ENCODE measurements around the gene ZNF155. TPM values are rescaled to one million over a fixed set of nuclear protein-coding genes. Genes with fewer than 3 reads are reported as not detected.

Gene ZNF155
- total and polyA plus RNA-seq, 11 donors = 4.0 to 7.7 (median 6.3) TPM

DNA sequence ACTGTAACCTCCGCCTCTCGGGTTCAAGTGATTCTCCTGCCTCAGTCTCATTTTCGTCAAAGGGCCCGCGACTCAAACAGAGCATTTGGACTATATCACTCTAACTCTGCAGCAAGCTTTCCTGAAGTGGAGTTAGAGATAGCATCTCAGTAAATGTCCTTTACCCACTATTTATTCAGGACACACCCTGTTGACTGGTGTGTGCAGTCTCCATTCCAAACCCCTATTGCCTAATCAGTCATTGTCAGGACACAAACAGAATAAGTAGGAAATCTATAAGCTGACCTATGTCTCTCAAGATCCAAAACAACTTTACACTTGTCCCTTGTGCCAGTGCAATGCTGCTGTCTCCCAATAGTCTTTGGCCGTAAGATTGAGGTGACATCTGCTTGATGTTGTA lies 42.6 kb downstream of the ZNF155 start:
- no peak for TF ChIP-seq POLR2A (IDR thresholded peaks at IDR 0.05)
- TF ChIP-seq, protein P1, sequence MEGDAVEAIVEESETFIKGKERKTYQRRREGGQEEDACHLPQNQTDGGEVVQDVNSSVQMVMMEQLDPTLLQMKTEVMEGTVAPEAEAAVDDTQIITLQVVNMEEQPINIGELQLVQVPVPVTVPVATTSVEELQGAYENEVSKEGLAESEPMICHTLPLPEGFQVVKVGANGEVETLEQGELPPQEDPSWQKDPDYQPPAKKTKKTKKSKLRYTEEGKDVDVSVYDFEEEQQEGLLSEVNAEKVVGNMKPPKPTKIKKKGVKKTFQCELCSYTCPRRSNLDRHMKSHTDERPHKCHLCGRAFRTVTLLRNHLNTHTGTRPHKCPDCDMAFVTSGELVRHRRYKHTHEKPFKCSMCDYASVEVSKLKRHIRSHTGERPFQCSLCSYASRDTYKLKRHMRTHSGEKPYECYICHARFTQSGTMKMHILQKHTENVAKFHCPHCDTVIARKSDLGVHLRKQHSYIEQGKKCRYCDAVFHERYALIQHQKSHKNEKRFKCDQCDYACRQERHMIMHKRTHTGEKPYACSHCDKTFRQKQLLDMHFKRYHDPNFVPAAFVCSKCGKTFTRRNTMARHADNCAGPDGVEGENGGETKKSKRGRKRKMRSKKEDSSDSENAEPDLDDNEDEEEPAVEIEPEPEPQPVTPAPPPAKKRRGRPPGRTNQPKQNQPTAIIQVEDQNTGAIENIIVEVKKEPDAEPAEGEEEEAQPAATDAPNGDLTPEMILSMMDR (IDR thresholded peaks at IDR 0.05) = no peak
- H3K36me3 ChIP-seq = peaks cover 2 to 51% (median 50%) of the 10 kb centered on the region in 9 donors
- peaks cover 0 to 48% (median 33%) of the 10 kb centered on the region in 12 donors for H3K9me3 ChIP-seq
- H3K27ac ChIP-seq = no peak overlapping the region
- no peaks in the 10 kb centered on the region for H3K27me3 ChIP-seq
- DNase-seq (no peak), ATAC-seq (no peak)
- intact Hi-C loops (cut with DNase I) = no loop called here
- peaks cover 0 to 9% (median 4%) of the 10 kb centered on the region in 12 donors for H3K4me1 ChIP-seq
- WGBS, 4 donors = 95 to 99% (median 97%) methylated on average over 6 of the region's 6 CpGs
- H3K4me3 ChIP-seq = no peak overlapping the region

- TF ChIP-seq, protein P1 (IDR thresholded peaks at IDR 0.05) = no peak
- no peak for TF ChIP-seq POLR2A (IDR thresholded peaks at IDR 0.05)
- no peak for DNase-seq
These were observed 48.1 kb downstream of the ZNF155 start for GRCh38 chr19:44032001-44032610.

GRCh38 chr19:44042147-44042546 lies 58.2 kb downstream of the ZNF155 start:
- no peak overlapping the region for H3K4me3 ChIP-seq
- WGBS, 4 donors = 72 to 82% (median 80%) methylated on average over 2 of the region's 2 CpGs
- no peak for TF ChIP-seq POLR2A (IDR thresholded peaks at IDR 0.05)
- TF ChIP-seq, protein P1 (IDR thresholded peaks at IDR 0.05) = no peak
- H3K27me3 ChIP-seq = peaks cover 0 to 28% (median 0%) of the 10 kb centered on the region in 9 donors
- no peak overlapping the region for H3K27ac ChIP-seq
- intact Hi-C loops (cut with DNase I) = no loop called here
- DNase-seq (no peak), ATAC-seq (no peak)
- H3K4me1 ChIP-seq = no peaks in the 10 kb centered on the region
- peaks cover 0 to 56% (median 11%) of the 10 kb centered on the region in 12 donors for H3K9me3 ChIP-seq
- H3K36me3 ChIP-seq = no peaks in the 10 kb centered on the region

More at GRCh38 chr19:44032001-44032610, 48.1 kb downstream of the ZNF155 start:
- peaks cover 0 to 100% (median 75%) of the 10 kb centered on the region in 12 donors for H3K9me3 ChIP-seq
- H3K27ac ChIP-seq = no peak overlapping the region
- H3K4me3 ChIP-seq = no peak overlapping the region
- intact Hi-C loops (cut with DNase I) = no loop called here
- WGBS, 4 donors = 92 to 96% (median 94%) methylated on average over 1 of the region's 1 CpG
- ATAC-seq = no peak
- no peaks in the 10 kb centered on the region for H3K4me1 ChIP-seq
- no peaks in the 10 kb centered on the region for H3K27me3 ChIP-seq
- H3K36me3 ChIP-seq = peaks cover 13 to 65% (median 57%) of the 10 kb centered on the region in 9 donors

Other genes with a start within 250 kb of the ZNF155 start
- gene SMG9, start 229.2 kb upstream of the ZNF155 start, total RNA-seq = 10 to 100 TPM in 6 of 9 donors, 1 to 10 TPM in 3; 5.8 to 27.7 (median 14.6) TPM
- 10 to 100 TPM; 15.6 to 19.9 TPM for gene SMG9, start 229.2 kb upstream of the ZNF155 start, polyA plus RNA-seq
- 1 to 10 TPM in 2 of 9 donors, under 1 TPM in 7; 0.15 to 3.7 (median 0.63) TPM for gene KCNN4, start 203.2 kb upstream of the ZNF155 start, total RNA-seq
- gene KCNN4, start 203.2 kb upstream of the ZNF155 start, polyA plus RNA-seq = 1 to 10 TPM in 1 of 2 donors, under 1 TPM in 1; 0.46 to 1.1 TPM
- gene LYPD5, start 181.7 kb upstream of the ZNF155 start, total RNA-seq = 1 to 10 TPM in 8 of 9 donors, under 1 TPM in 1; 0.37 to 7.9 (median 1.4) TPM
- gene LYPD5, start 181.7 kb upstream of the ZNF155 start, polyA plus RNA-seq = 1 to 10 TPM in 1 of 2 donors, under 1 TPM in 1; 0.34 to 1.9 TPM
- 10 to 100 TPM in 6 of 9 donors, 1 to 10 TPM in 3; 4.6 to 13.4 (median 11.9) TPM for gene ZNF283, start 156.9 kb upstream of the ZNF155 start, total RNA-seq
- 1 to 10 TPM; 4.8 to 5.0 TPM for gene ZNF283, start 156.9 kb upstream of the ZNF155 start, polyA plus RNA-seq
- gene ZNF404, start 100.2 kb upstream of the ZNF155 start, total RNA-seq = 1 to 10 TPM; 2.3 to 7.6 (median 6.1) TPM
- gene ZNF404, start 100.2 kb upstream of the ZNF155 start, polyA plus RNA-seq = 10 to 100 TPM in 1 of 2 donors, 1 to 10 TPM in 1; 5.6 to 18.7 TPM
- gene ZNF45, start 48.9 kb upstream of the ZNF155 start, total RNA-seq = 1 to 10 TPM; 4.0 to 9.9 (median 7.2) TPM
- gene ZNF45, start 48.9 kb upstream of the ZNF155 start, polyA plus RNA-seq = 1 to 10 TPM; 2.4 to 5.4 TPM
- gene ZNF221, start 33.0 kb upstream of the ZNF155 start, total RNA-seq = 1 to 10 TPM; 2.6 to 6.7 (median 3.9) TPM
- 1 to 10 TPM; 2.4 to 2.9 TPM for gene ZNF221, start 33.0 kb upstream of the ZNF155 start, polyA plus RNA-seq
- 1 to 10 TPM; 1.7 to 4.3 (median 2.5) TPM for gene ZNF230, start 18.8 kb downstream of the ZNF155 start, total RNA-seq
- 1 to 10 TPM; 1.8 to 1.9 TPM for gene ZNF230, start 18.8 kb downstream of the ZNF155 start, polyA plus RNA-seq
- 1 to 10 TPM; 2.3 to 5.0 (median 3.9) TPM for gene ZNF222, start 41.2 kb downstream of the ZNF155 start, total RNA-seq
- gene ZNF222, start 41.2 kb downstream of the ZNF155 start, polyA plus RNA-seq = 1 to 10 TPM; 2.1 to 7.7 TPM
- gene ZNF223, start 67.8 kb downstream of the ZNF155 start, total RNA-seq = 1 to 10 TPM; 1.7 to 5.1 (median 3.2) TPM
- gene ZNF223, start 67.8 kb downstream of the ZNF155 start, polyA plus RNA-seq = 1 to 10 TPM; 2.6 to 4.5 TPM
- 1 to 10 TPM; 1.2 to 2.7 (median 1.8) TPM for gene ZNF284, start 88.0 kb downstream of the ZNF155 start, total RNA-seq
- gene ZNF284, start 88.0 kb downstream of the ZNF155 start, polyA plus RNA-seq = 1 to 10 TPM; 1.1 TPM
- gene ZNF224, start 110.2 kb downstream of the ZNF155 start, total RNA-seq = 10 to 100 TPM in 8 of 9 donors, 1 to 10 TPM in 1; 9.9 to 17.7 (median 13.0) TPM
- gene ZNF224, start 110.2 kb downstream of the ZNF155 start, polyA plus RNA-seq = 10 to 100 TPM in 1 of 2 donors, 1 to 10 TPM in 1; 7.1 to 11.8 TPM
- gene ZNF225, start 129.2 kb downstream of the ZNF155 start, total RNA-seq = 1 to 10 TPM; 1.3 to 6.2 (median 3.7) TPM
- gene ZNF225, start 129.2 kb downstream of the ZNF155 start, polyA plus RNA-seq = 1 to 10 TPM; 1.4 to 2.1 TPM
- gene ZNF234, start 157.4 kb downstream of the ZNF155 start, total RNA-seq = 10 to 100 TPM in 3 of 9 donors, 1 to 10 TPM in 6; 4.6 to 12.8 (median 9.4) TPM
- gene ZNF234, start 157.4 kb downstream of the ZNF155 start, polyA plus RNA-seq = 1 to 10 TPM; 4.5 to 4.7 TPM
- 10 to 100 TPM; 12.2 to 29.2 (median 21.1) TPM for gene ZNF226, start 180.9 kb downstream of the ZNF155 start, total RNA-seq
- 10 to 100 TPM; 18.9 to 20.1 TPM for gene ZNF226, start 180.9 kb downstream of the ZNF155 start, polyA plus RNA-seq
- 10 to 100 TPM in 6 of 9 donors, 1 to 10 TPM in 3; 4.7 to 20.5 (median 11.0) TPM for gene ZNF227, start 228.3 kb downstream of the ZNF155 start, total RNA-seq
- gene ZNF227, start 228.3 kb downstream of the ZNF155 start, polyA plus RNA-seq = 1 to 10 TPM; 4.4 to 5.9 TPM